Thyroid gland (tissue), 4 donors: ENCODE results near the gene ACTR1A.

Source experiments
- POLR2A ChIP-seq, 2 donors: fragments of 450-650 bp; IDR thresholded peaks; one replicate each; pipeline ENCODE4 v1.6.1; 2017; ENCODE audit warnings: antibody characterized with exemption in 2 of 2, mild to moderate bottlenecking in 2 of 2, moderate library complexity in 1 of 2
- TF ChIP-seq, protein P1 (sequence below), 6 experiments: fragments of 200-600 bp in 3 of 6; fragments of 450-650 bp in 3 of 6; sonication (generic) in 3 of 6; IDR thresholded peaks; one replicate each; pipeline ENCODE4 v1.5.1; 2016 to 2019; ENCODE audit warnings: antibody characterized with exemption in 6 of 6, mild to moderate bottlenecking in 2 of 6, inconsistent platforms in 1 of 6, moderate library complexity in 1 of 6

DNA sequence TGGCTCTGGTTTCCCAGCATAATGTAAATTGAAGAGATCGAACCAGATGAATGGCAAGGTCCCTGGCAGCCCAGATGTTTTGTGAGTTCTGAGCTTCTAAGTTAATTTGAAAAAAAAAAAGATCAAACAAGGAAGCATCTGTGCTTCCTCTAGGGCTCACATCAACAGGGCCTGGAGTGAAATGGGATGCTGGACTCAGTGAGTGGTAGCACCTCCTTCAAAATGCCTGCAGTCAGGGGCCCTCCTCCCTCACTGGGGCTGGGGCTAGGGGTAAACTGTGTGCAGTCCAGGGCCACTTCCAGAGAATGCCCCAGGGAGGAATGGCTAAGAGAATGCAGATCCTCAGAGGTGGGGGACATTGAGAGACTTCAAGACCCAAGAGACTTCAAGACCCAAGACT, 64.1 kb downstream of the ACTR1A start:
- TF ChIP-seq POLR2A (IDR thresholded peaks at IDR 0.05), result no peak
- TF ChIP-seq, protein P1, sequence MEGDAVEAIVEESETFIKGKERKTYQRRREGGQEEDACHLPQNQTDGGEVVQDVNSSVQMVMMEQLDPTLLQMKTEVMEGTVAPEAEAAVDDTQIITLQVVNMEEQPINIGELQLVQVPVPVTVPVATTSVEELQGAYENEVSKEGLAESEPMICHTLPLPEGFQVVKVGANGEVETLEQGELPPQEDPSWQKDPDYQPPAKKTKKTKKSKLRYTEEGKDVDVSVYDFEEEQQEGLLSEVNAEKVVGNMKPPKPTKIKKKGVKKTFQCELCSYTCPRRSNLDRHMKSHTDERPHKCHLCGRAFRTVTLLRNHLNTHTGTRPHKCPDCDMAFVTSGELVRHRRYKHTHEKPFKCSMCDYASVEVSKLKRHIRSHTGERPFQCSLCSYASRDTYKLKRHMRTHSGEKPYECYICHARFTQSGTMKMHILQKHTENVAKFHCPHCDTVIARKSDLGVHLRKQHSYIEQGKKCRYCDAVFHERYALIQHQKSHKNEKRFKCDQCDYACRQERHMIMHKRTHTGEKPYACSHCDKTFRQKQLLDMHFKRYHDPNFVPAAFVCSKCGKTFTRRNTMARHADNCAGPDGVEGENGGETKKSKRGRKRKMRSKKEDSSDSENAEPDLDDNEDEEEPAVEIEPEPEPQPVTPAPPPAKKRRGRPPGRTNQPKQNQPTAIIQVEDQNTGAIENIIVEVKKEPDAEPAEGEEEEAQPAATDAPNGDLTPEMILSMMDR (IDR thresholded peaks at IDR 0.05), result no peak
